ENCODE measurements around the gene PRPF19. TPM values are rescaled to one million over a fixed set of nuclear protein-coding genes. Genes with fewer than 3 reads are reported as not detected.

PRPF19 gene
- total RNA-seq, 1 donor from 2014 or later, result 94.9 TPM

GRCh38 chr11:60855726-60856633 lies 50.4 kb downstream of the PRPF19 start, which contains the start of gene PTGDR2:
PTGDR2 (minus strand) TSS chr11:60855950; CDS start chr11:60853722, 2,228 bp downstream.
- no peak for ATAC-seq

DNA sequence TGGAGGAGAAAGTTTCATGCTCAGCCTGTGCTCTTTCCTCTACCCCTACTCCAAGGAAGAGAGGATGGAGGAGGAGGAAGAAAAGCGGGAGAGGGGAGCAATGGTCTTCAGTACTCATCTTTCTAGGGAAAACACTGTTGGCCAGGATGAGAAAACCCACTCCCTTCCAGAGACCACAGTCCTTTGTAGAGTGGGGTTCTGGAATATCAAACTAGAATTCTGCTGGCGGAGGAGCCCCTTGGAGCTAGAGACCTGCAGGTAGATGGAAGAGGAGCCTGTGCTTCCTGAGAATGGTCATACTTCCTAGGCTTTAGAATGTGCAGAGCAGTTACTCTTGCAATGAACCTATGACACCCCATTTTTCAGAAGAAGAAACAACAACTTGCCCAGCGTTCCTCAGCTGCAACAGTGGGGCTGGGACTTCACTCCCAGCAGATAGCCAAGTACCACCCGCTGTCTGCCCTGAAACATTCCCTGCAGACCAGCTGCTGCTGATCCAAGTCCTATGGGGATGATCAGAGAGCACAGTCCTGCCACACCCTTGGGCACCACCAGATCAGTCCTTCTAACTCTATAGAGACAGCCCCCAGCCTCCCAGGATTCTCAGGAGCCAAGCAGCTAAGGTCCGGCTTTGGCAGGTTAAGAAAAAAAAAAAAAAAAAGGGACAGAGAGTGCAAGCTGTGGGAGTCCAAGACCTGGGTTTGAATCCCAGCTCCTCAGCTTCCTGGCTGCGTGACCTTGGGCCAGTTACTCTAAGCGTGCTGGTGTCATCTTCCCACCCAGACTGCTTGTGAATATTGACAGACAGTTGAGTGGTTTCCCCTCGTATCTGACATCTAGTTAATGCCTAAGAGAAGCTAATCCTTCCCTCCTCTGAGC lies 51.3 kb downstream of the PRPF19 start:
- no peak for ATAC-seq

- ATAC-seq, result no peak
Observed at GRCh38 chr11:60854140-60854846, 52.1 kb downstream of the PRPF19 start.

DNA sequence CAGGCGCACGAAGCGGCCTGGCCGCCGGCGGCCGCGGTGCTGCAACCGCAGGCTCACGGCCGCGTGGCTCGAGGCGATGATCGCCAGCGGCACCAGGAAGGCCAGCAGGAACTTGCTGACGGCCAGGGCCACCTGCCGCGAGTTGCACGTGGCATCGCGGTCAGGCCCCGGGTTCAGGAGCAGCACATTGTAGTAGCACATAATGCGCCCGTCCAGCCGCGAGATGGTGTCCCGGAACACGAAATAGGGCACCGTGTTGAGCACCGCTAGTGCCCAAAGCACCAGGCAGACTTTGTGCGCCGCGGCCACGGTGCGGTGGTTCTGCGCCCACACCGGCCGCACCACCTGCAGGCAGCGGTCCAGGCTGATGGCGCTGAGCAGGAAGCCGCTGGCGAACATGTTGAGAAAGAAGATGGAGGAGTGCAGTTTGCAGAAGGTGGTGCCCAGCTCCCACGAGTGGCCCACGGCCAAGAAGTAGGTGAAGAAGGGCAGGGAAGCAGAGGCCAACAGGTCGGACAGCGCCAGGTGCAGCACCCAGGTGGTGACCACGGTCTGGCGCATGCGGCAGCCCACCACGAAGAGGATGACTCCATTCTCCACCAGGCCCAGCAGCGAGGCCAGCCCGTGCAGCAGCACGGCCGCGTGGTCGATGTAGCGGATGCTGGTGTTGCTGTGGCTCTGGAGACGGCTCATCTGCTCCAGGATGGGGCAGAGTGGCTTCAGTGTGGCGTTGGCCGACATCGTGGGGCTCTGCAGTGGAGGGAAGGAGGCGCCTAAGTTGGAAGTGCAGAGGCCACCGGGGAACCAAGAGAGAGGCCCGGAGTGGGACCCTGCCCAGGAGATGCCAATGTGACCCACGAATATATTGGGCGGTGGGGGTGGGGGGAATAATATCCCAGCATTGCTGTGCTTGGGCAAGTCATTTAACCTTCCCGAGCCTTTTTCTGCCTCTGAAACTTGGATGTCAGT lies 53.1 kb downstream of the PRPF19 start:
- no peak for ATAC-seq

DNA sequence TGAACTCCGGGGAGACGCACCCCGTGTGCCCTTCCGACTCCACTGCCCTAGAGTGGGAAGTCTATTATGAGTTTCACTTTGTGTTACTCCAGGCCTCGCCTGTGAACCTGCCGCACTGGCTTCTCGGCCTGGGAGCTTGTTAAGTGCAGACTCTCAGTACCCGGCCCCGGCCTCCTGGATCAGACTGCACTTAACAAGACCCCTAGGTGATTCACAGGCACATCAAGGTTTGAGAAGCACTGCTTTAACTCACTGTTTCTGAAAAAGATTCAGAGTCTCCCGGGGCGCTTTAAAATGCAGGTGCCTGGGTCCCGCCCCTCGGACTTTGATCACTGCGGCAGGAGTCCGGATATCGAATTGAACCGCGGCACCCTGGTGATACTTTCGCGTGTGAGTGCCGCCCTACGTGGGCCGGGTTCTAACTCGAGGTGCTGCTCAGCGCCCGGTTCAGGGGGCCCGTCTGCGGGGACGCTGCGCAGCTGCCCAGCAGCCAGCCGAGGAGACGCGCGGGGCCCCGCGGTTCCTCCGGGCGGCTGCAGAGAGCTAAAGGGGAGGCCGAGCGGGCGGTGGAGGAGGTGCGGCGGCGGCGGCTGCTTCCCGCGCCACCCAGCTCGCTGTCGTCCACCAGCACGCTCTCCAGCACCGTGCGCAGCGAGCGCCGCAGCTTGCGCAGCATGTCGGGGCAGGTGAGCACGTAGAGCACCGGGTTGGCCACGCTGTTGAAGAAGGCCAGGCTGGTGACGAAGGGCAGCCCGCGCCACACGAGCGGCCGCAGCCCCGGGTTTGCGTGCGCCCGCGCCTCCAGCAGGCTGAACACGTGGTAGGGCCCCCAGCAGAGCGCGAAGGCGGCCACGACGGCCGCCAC lies 54.0 kb downstream of the PRPF19 start:
- ATAC-seq, result no peak

DNA sequence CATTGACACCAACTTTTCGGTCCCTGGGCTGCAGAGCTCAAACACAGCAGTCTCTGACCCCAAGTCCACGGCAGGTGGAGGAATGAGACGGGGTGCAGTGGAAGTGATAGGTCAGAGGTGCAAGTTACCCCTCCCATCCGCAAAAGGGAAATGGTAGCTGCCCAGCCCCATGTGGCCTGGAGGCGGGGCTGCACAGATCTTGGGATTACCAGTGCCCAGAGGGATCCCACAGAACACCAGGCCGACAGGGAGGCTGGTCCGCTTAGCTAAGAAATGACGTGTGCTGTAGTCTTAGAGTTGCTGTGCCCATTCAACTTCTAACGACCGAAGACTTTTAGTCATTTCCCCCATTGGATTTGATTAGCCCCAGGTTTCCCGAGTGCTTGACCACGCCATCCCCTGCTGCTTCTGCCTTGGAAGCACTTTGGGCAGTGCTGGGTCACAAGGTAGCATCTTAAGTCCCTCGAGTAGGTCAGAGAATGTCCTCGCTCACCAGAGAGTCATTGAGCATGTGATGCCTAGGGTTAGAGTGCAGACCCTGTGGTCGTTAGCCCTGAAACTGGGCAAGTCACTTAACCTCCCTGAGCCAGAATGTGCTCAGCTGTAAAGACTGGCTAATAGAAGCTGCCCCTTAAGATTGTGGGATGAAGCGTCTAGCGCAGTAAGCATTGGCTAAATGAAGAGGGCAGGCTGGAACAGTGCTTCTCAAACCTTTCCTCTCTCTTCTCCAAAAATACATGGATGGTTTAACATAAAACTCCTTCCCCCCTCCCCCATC lies 54.9 kb downstream of the PRPF19 start:
- ATAC-seq, result no peak

- ATAC-seq, result no peak
Observed at GRCh38 chr11:60849641-60850520, 56.5 kb downstream of the PRPF19 start.

DNA sequence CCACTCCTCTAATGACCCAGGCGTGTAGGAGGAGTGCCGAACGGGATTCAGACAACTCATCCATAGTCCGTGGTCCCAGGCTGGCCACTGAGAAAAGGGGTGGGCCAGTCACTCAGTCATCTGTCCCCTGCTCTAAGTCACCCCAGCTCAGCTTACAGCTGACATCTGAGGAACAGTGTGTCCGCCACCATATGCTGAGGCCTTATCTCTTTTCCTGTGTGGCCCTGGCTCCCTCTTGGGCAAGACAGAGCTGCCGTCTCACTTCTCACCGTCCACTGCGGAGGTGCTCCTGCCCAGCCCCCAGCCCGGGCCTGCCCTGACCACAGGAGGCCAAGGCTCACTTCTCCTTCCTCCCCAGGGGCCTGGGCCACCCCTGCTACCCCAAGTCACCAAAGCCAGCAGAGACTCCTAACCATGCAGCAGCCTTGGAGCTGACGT lies 57.7 kb downstream of the PRPF19 start:
- ATAC-seq, result no peak

DNA sequence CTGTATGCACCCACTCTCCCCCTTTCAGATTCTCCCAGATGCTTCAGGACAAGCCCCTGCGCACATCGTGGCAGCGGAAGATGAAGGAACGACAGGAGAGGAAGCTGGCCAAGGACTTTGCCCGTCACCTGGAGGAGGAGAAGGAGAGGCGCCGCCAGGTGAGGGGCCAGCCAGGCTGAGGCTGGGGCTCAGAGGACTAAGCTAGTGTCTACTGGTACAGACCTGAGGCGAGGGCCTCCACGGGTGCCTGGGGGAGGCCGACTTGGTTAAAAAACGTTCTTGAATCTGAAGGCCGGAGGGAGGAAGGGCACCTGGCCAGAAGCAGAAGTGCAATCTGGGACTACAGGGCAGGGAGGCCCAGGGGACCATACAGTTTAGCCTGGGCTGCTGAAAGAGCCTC lies 58.5 kb downstream of the PRPF19 start:
- no peak for ATAC-seq

DNA sequence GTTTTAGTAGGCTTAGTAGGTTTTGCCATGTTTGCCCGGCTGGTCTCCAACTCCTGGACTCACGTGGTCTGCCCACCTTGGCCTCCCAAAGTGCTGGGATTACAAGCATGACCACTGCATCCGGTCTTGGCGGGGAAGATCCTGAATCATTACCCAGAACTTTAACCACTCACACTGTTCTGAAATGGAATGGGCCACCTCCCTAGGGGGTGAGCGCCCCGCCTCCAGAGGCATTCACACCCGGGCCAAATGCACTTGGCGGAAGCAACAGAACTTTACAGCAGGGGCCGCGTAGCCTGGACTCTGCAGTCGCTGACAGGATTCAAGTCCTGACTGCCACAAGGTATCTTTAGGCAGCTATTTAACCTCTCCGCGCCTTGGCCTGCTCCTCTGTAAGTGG lies 59.1 kb downstream of the PRPF19 start:
- ATAC-seq, result no peak

GRCh38 chr11:60845338-60845737 lies 61.0 kb downstream of the PRPF19 start:
- ATAC-seq, result no peak

GRCh38 chr11:60844870-60845221 lies 61.5 kb downstream of the PRPF19 start:
- no peak for ATAC-seq

- ATAC-seq, result peak; percentile 8
Observed at GRCh38 chr11:60844045-60844869, 62.1 kb downstream of the PRPF19 start.

DNA sequence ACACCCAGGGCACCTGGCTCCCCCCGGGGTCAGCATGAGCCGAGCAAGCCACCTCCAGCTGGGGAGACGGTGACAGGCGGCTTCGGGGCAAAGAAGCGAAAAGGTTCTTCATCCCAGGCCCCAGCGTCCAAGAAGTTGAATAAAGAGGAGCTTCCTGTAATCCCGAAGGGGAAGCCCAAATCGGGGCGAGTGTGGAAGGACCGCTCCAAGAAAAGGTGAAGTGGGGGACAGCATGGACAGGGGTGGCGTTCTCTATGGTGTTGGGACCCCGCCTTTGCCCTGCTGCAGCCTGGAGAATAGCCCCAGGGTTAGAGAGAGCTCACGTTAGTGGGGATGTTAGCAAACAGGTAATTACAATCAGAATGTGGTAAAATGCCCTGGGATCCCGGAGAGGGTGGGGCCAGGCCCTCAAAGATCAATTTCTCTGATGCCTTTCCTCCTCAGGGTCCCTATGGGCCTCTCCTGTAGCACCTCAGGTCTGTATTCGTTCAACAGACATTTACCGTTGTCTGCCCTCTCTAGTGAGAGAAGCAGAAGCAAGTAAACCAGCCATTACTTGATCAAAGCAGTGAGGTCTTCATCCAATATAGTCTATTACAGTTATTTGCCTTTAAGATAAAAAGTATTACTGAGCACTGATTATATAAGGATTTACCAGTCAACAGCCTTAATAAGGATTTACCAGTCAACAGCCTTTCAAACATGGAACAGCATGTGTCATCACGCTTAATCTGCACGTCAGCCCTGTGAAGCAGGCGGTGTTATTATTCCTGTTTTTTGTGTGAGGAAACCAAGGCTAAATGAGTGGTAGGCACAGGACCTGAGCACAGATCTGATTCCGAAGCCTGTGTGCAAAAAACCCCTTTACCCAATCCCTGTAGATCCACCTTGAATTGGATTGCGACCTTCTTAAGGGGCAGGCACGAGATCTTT lies 63.5 kb downstream of the PRPF19 start:
- ATAC-seq, result peak; percentile 51

- ATAC-seq, result peak; percentile 96
Observed at GRCh38 chr11:60841797-60842667, 64.4 kb downstream of the PRPF19 start, which contains the start of gene CCDC86. CCDC86 (plus strand) TSS chr11:60842113; CDS start chr11:60842125, 12 bp downstream.
